DND-41 (cell line): ENCODE results near the gene COX6A2.

Experiments used
- EZH2 ChIP-seq: IDR thresholded peaks from 3 replicates; pipeline ENCODE4 v1.6.1; 2012; ENCODE audit warnings: borderline replicate concordance, low read depth, mild to moderate bottlenecking, moderate library complexity, low read length, inconsistent platforms; ENCODE audit not compliant: severe bottlenecking
- TF ChIP-seq, protein P1 (sequence below): IDR thresholded peaks from 2 replicates; pipeline ENCODE4 v1.5.1; 2012; ENCODE audit warnings: borderline replicate concordance, low read length, moderate library complexity, mild to moderate bottlenecking; ENCODE audit not compliant: poor library complexity, severe bottlenecking; ENCODE audit errors: extremely low read depth

DNA sequence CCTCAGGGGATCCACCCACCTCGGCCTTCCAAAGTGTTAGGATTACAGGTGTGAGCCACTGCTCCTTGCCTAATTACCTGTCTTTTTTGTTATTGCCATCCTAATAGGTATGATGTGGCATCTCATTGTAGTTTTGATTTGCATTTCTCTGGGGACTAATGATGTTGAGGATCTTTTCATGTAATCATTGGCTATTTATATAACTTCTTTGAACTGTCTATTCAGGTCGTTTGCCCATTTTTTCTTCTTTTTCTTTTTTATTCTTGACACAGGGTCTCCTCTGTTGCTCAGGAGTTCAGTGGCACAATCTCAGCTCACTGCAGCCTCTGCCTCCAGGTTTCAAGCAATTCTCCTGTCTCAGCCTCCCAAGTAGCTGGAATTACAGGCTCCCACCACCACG is 42.5 kb upstream of the COX6A2 start:
- TF ChIP-seq, protein P1, sequence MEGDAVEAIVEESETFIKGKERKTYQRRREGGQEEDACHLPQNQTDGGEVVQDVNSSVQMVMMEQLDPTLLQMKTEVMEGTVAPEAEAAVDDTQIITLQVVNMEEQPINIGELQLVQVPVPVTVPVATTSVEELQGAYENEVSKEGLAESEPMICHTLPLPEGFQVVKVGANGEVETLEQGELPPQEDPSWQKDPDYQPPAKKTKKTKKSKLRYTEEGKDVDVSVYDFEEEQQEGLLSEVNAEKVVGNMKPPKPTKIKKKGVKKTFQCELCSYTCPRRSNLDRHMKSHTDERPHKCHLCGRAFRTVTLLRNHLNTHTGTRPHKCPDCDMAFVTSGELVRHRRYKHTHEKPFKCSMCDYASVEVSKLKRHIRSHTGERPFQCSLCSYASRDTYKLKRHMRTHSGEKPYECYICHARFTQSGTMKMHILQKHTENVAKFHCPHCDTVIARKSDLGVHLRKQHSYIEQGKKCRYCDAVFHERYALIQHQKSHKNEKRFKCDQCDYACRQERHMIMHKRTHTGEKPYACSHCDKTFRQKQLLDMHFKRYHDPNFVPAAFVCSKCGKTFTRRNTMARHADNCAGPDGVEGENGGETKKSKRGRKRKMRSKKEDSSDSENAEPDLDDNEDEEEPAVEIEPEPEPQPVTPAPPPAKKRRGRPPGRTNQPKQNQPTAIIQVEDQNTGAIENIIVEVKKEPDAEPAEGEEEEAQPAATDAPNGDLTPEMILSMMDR, result no peak
- TF ChIP-seq EZH2, result no peak
